Rectal smooth muscle tissue (tissue), 1 donor: ENCODE measurements around the gene WDR31.
"Not testable (repeated sequence)": the region's sequence is repeated elsewhere in the genome, so short reads cannot be mapped to it uniquely, and the experiment has no call there.

Experiments
- H3K27ac ChIP-seq: one replicate; pipeline ENCODE4 v1.7.0; 2013; ENCODE audit warnings: low read depth, low read length, inconsistent platforms
- H3K27me3 ChIP-seq: one replicate; pipeline ENCODE4 v1.7.0; 2013; ENCODE audit warnings: low read length; ENCODE audit not compliant: control insufficient read depth, insufficient read depth
- H3K36me3 ChIP-seq: one replicate; pipeline ENCODE4 v1.7.0; 2013; ENCODE audit warnings: low read length; ENCODE audit not compliant: control insufficient read depth, insufficient read depth
- H3K4me1 ChIP-seq: one replicate; pipeline ENCODE4 v1.7.0; 2013; ENCODE audit warnings: low read length; ENCODE audit not compliant: control insufficient read depth, insufficient read depth
- H3K4me3 ChIP-seq: one replicate; pipeline ENCODE4 v1.7.0; 2013; ENCODE audit warnings: low read length
- H3K9ac ChIP-seq: one replicate; pipeline ENCODE4 v1.7.0; 2013; ENCODE audit warnings: low read length

WDR31 gene

DNA sequence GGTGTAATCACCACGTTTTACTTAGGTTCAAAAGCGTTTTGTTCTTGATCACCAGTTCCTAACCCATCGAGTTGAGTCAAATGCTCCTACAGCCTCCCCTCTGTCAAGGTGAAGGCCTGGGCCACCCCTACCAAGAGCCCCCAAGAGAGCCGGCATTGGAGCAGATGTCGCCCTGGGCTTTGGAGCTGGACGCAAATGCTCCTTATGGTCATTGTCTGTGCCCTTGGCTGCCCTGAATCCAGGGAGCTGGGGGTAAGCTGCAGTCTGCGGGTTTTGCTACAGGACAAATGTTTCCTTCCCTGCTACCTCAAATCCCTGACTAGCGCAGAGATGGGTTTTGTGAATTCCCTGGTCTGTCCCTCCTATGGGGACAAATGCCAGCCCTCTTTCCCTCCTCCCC lies 41.8 kb downstream of the WDR31 start:
- Histone ChIP-seq H3K4me3 (no peak overlapping the region), H3K4me1 (no peaks in the 10 kb centered on the region), H3K27ac (no peak overlapping the region), H3K9ac (no peak overlapping the region), H3K27me3 (no peaks in the 10 kb centered on the region), H3K36me3 (peaks cover under 1% of the 10 kb centered on the region)

DNA sequence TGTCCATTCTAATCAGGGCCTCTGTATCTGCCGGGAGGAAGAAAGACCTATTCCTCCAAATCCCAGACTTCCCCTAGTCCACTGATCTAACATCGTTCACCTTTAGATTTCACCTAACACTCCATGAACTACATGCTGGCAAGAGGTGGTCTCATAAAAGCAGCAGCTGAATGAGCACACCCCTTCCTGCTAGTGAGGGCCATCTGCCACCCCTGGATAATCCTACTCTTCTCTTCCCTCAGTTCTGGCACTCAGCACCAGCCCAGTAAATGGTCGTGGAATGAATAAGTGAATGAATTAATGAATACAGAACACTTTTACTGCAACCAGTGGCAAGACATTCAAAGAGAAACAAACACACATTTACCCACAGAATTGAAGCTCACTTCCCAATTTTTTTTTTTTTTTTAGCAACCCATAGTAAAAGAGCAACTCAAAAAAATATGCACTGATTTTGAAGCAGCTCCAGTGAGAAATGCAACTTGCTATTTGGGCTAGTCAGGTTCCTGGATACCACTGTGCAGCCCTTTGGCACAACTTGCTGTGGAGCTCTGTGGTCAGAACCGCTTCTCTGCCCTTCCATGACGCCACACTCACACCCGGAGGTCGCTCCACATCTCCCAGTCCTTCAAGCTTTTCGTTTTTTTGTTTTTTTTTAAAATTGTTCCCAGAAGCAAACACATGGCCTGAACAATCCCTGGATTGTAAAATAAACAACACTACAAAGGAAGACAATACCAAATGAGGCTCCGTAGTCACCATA lies 43.1 kb downstream of the WDR31 start:
- no peak overlapping the region for H3K9ac ChIP-seq
- no peaks in the 10 kb centered on the region for H3K27me3 ChIP-seq
- no peak overlapping the region for H3K4me3 ChIP-seq
- H3K4me1 ChIP-seq = no peaks in the 10 kb centered on the region
- peaks cover 9% of the 10 kb centered on the region for H3K36me3 ChIP-seq
- no peak overlapping the region for H3K27ac ChIP-seq

DNA sequence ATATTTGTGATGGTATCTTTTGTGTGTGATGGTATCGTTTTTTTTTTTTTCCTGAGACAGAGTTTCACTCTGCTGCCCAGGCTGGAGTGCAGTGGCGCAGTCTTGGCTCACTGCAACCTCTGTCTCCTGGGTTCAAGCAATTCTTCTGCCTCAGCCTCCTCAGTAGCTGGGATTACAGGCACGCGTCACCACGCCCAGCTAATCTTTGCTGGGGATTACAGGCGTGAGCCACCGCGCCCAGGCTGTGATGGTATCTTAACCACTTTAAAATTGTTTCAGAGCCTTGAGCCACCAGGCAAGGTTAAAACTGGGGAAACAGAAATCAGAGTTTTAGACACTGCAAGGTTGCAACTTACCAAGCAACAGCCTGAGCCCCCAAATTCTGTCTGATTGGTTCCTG lies 43.8 kb downstream of the WDR31 start:
- not testable (repeated sequence) for H3K4me1 ChIP-seq, H3K9ac ChIP-seq, H3K27ac ChIP-seq, H3K27me3 ChIP-seq, H3K4me3 ChIP-seq
- peaks cover 13% of the 10 kb centered on the region for H3K36me3 ChIP-seq

- H3K9ac ChIP-seq = no peak overlapping the region
- no peak overlapping the region for H3K27ac ChIP-seq
- H3K36me3 ChIP-seq = peaks cover 29% of the 10 kb centered on the region
- no peak overlapping the region for H3K4me3 ChIP-seq
- H3K4me1 ChIP-seq = no peaks in the 10 kb centered on the region
- H3K27me3 ChIP-seq = no peaks in the 10 kb centered on the region
These were observed 46.7 kb downstream of the WDR31 start for GRCh38 chr9:113293285-113293878.

GRCh38 chr9:113290052-113290607 lies 49.9 kb downstream of the WDR31 start:
- no peaks in the 10 kb centered on the region for H3K4me1 ChIP-seq
- no peaks in the 10 kb centered on the region for H3K27me3 ChIP-seq
- no peak overlapping the region for H3K9ac ChIP-seq
- no peak overlapping the region for H3K27ac ChIP-seq
- H3K4me3 ChIP-seq = no peak overlapping the region
- H3K36me3 ChIP-seq = peaks cover 38% of the 10 kb centered on the region

DNA sequence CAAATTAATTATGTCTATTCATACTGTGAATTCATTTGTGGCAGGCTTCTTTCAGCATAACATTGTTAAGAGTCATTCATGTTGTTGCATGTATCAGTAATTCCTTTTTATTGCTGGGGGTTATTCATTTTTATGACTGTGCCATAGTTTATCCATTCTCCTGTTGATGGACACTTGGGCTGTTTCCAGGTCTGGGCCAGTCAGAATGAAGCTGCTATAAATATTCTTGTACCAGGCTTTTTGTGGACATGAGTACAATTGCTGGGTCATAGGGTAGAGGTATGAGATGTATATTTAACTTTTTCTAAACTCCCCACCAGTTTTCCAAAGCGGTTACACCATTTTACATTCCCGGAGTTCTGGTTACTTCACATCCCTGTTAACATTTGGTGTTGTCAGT lies 51.0 kb downstream of the WDR31 start:
- peaks cover 44% of the 10 kb centered on the region for H3K36me3 ChIP-seq
- no peak overlapping the region for H3K9ac ChIP-seq
- no peaks in the 10 kb centered on the region for H3K4me1 ChIP-seq
- H3K4me3 ChIP-seq = no peak overlapping the region
- no peak overlapping the region for H3K27ac ChIP-seq
- H3K27me3 ChIP-seq = no peaks in the 10 kb centered on the region

- Histone ChIP-seq H3K9ac (no peak overlapping the region), H3K4me3 (no peak overlapping the region), H3K4me1 (peaks cover 2% of the 10 kb centered on the region), H3K27me3 (no peaks in the 10 kb centered on the region), H3K27ac (no peak overlapping the region), H3K36me3 (peaks cover 27% of the 10 kb centered on the region)
These were observed 58.7 kb downstream of the WDR31 start for GRCh38 chr9:113281356-113281755.

DNA sequence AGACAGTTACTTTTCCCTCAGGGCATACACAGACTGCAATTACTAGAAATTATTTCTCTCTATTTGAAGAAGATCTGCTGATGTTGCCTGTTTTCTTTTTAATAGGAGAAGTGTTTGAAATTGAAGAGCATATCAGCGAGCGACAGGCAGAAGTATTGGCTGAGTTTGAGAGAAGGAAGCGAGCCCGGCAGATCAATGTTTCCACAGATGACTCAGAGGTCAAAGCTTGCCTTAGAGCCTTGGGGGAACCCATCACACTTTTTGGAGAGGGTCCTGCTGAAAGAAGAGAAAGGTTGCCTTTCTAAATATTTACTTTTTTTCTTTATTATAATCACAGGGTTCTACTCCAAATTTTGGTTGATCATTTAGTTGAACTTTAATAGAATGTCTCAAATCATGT lies 61.2 kb downstream of the WDR31 start:
- peaks cover 15% of the 10 kb centered on the region for H3K36me3 ChIP-seq
- no peak overlapping the region for H3K27ac ChIP-seq
- H3K4me3 ChIP-seq = no peak overlapping the region
- H3K27me3 ChIP-seq = no peaks in the 10 kb centered on the region
- H3K9ac ChIP-seq = no peak overlapping the region
- peaks cover 7% of the 10 kb centered on the region for H3K4me1 ChIP-seq

DNA sequence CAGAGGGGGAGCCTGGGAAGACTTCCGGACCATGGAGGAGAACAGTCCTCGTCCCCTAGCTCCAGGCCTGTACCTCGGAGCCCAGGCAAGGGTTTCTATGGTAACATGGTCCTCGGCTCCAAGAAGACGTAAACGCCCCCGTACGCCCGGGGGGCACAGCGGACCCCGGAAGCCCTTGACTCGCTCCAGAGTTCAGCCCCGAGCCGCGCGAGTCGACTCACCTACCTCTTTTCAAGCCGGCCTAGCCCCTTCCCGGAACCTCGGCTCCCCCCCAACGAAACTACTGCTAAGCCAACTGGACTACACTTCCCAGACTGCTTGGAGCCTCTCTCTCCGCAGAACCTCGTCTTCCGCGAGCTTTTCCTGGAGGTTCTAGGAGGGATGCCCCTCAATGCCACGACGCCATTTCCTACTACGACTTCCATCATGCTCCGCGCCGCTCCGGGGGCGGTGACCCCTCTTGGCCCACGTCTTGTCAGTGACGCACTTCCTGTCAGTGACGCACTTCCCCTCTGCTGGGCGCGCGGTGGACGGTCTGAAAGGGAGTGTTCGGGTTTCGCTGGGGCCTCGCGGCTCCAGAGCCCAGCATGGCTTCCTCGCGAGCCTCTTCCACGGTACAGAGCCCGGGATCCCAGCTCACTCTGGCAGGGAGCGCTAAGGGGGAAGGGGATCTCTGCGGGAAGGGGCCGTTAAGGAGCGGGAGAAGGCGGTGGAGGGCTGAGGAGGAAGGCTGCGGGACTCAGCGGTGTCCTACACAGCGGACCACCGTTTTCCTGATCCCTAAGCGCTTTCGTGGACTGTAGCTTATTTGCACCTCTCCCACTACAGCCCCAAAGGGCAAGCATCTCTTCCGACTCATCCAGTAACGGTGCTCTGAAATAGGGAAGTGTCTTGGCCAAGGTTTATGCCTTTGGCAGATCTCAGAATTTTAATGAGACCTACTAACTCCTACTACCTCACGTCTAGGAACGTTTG lies 64.6 kb downstream of the WDR31 start, which contains the start of the genes CDC26 and PRPF4:
TSS of gene CDC26 (minus strand) at position 416 of the 975 bp plus-strand sequence. CDS start 3,065 bp downstream, outside the sequence.
TSS of gene PRPF4 (plus strand) at position 502 of the 975 bp plus-strand sequence. CDS start at position 588, 86 bp downstream.
- peak within 1 kb of the TSS; percentile 97 for H3K27ac ChIP-seq
- no peaks in the 10 kb centered on the region for H3K27me3 ChIP-seq
- peak within 1 kb of the TSS; percentile 99 for H3K9ac ChIP-seq
- H3K36me3 ChIP-seq = peaks cover 18% of the 10 kb centered on the region
- peaks cover 7% of the 10 kb centered on the region for H3K4me1 ChIP-seq
- peak within 1 kb of the TSS; percentile 100 for H3K4me3 ChIP-seq

GRCh38 chr9:113274474-113275156 lies 65.5 kb downstream of the WDR31 start:
- peaks cover 18% of the 10 kb centered on the region for H3K36me3 ChIP-seq
- H3K27me3 ChIP-seq = no peaks in the 10 kb centered on the region
- H3K4me1 ChIP-seq = peaks cover 7% of the 10 kb centered on the region
- peak overlapping the region; percentile 100 for H3K4me3 ChIP-seq
- H3K9ac ChIP-seq = peak overlapping the region; percentile 49
- H3K27ac ChIP-seq = peak overlapping the region; percentile 97

- H3K27ac ChIP-seq = no peak overlapping the region
- H3K4me1 ChIP-seq = no peaks in the 10 kb centered on the region
- no peak overlapping the region for H3K9ac ChIP-seq
- H3K27me3 ChIP-seq = no peaks in the 10 kb centered on the region
- H3K4me3 ChIP-seq = no peak overlapping the region
- peaks cover 18% of the 10 kb centered on the region for H3K36me3 ChIP-seq
These were observed 70.2 kb downstream of the WDR31 start for GRCh38 chr9:113269871-113270270.
